Measurements from ENCODE around the gene CASP3.
"Not testable (repeated sequence)": the region's sequence is repeated elsewhere in the genome, so short reads cannot be mapped to it uniquely, and the experiment has no call there.

CASP3 gene

GRCh38 chr4:184628103-184628502 is 21.1 kb downstream of the CASP3 start:
- no peak for DNase-seq

- not testable (repeated sequence) for DNase-seq
Measured at GRCh38 chr4:184625783-184626596, 23.3 kb downstream of the CASP3 start.

GRCh38 chr4:184624972-184625554 is 24.2 kb downstream of the CASP3 start:
- no peak for DNase-seq

GRCh38 chr4:184624504-184624903 is 24.7 kb downstream of the CASP3 start:
- not testable (repeated sequence) for DNase-seq

GRCh38 chr4:184621518-184621917 is 27.7 kb downstream of the CASP3 start:
- no peak for DNase-seq

- no peak for DNase-seq
Measured at GRCh38 chr4:184620212-184620867, 28.9 kb downstream of the CASP3 start.

- no peak for DNase-seq
Measured at GRCh38 chr4:184617600-184618196, 31.5 kb downstream of the CASP3 start.

GRCh38 chr4:184616633-184617551 is 32.4 kb downstream of the CASP3 start:
- DNase-seq = no peak

- not testable (repeated sequence) for DNase-seq
Measured at GRCh38 chr4:184616168-184616567, 33.1 kb downstream of the CASP3 start.

GRCh38 chr4:184614509-184614908 is 34.7 kb downstream of the CASP3 start:
- no peak for DNase-seq

- no peak for DNase-seq
Measured at GRCh38 chr4:184613405-184613804, 35.8 kb downstream of the CASP3 start.

- DNase-seq = no peak
Measured at GRCh38 chr4:184612074-184612473, 37.2 kb downstream of the CASP3 start.

- DNase-seq = not testable (repeated sequence)
Measured at GRCh38 chr4:184607429-184607828, 41.8 kb downstream of the CASP3 start.

- DNase-seq = not testable (repeated sequence)
Measured at GRCh38 chr4:184602857-184603256, 46.4 kb downstream of the CASP3 start.

- DNase-seq = not testable (repeated sequence)
Measured at GRCh38 chr4:184600982-184601381, 48.3 kb downstream of the CASP3 start.

GRCh38 chr4:184599492-184600135 is 49.6 kb downstream of the CASP3 start:
- no peak for DNase-seq

GRCh38 chr4:184598753-184599491 is 50.3 kb downstream of the CASP3 start:
- no peak for DNase-seq

- no peak for DNase-seq
Measured at GRCh38 chr4:184596617-184597185, 52.5 kb downstream of the CASP3 start.

GRCh38 chr4:184596044-184596616 is 53.1 kb downstream of the CASP3 start:
- no peak for DNase-seq

- no peak for DNase-seq
Measured at GRCh38 chr4:184595430-184595829, 53.8 kb downstream of the CASP3 start.

Measured in activated gamma-delta T cell treated with Interleukin-2 at 50 U/mL for 16 hours (primary cell).